ENCODE measurements around the gene RAB28.

The RAB28 gene

GRCh38 chr4:13323921-13324320 lies 160.2 kb downstream of the RAB28 start:
- DNase-seq: no peak

GRCh38 chr4:13322681-13323101 lies 161.4 kb downstream of the RAB28 start:
- DNase-seq: no peak

Data from anterior cingulate cortex (tissue), 58 donors.